IPS-NIHi11 (cell line): ENCODE measurements around the gene HCFC2.
"Not testable (repeated sequence)": the region's sequence is repeated elsewhere in the genome, so short reads cannot be mapped to it uniquely, and the experiment has no call there.

Experiments
- DNase-seq: peaks from one replicate; pipeline ENCODE4 v3.0.0; 2012; ENCODE audit warnings: mixed read lengths, low spot score

Gene HCFC2

GRCh38 chr12:104057771-104058197 is 6.5 kb upstream of the HCFC2 start:
- peak; percentile 54 for DNase-seq

GRCh38 chr12:104058802-104059201 is 5.5 kb upstream of the HCFC2 start:
- DNase-seq: no peak

- DNase-seq: no peak
Measured at GRCh38 chr12:104059963-104060362, 4.4 kb upstream of the HCFC2 start.

GRCh38 chr12:104060791-104061190 is 3.5 kb upstream of the HCFC2 start:
- DNase-seq: no peak

- DNase-seq: no peak
Measured at GRCh38 chr12:104063712-104064030, 660 bp upstream of the HCFC2 start.

- no peak for DNase-seq
Measured at GRCh38 chr12:104064842-104065427, 604 bp downstream of the HCFC2 start.

GRCh38 chr12:104072099-104072498 is 7.8 kb downstream of the HCFC2 start:
- DNase-seq: no peak

GRCh38 chr12:104073699-104074098 is 9.4 kb downstream of the HCFC2 start:
- no peak for DNase-seq

GRCh38 chr12:104079024-104079423 is 14.7 kb downstream of the HCFC2 start:
- DNase-seq: no peak

GRCh38 chr12:104080764-104081163 is 16.4 kb downstream of the HCFC2 start:
- no peak for DNase-seq

GRCh38 chr12:104083769-104084475 is 19.6 kb downstream of the HCFC2 start:
- no peak for DNase-seq

- DNase-seq: peak; percentile 24
Measured at GRCh38 chr12:104090685-104091084, 26.4 kb downstream of the HCFC2 start.

GRCh38 chr12:104091136-104091535 is 26.8 kb downstream of the HCFC2 start:
- no peak for DNase-seq

- DNase-seq: no peak
Measured at GRCh38 chr12:104094284-104094683, 30.0 kb downstream of the HCFC2 start.

- DNase-seq: no peak
Measured at GRCh38 chr12:104095289-104095688, 31.0 kb downstream of the HCFC2 start.

GRCh38 chr12:104097954-104098353 is 33.6 kb downstream of the HCFC2 start:
- no peak for DNase-seq

GRCh38 chr12:104105461-104105860 is 41.1 kb downstream of the HCFC2 start:
- no peak for DNase-seq

GRCh38 chr12:104106965-104107364 is 42.6 kb downstream of the HCFC2 start:
- no peak for DNase-seq

- DNase-seq: peak; percentile 76
Measured at GRCh38 chr12:104108755-104109445, 44.6 kb downstream of the HCFC2 start.

- DNase-seq: no peak
Measured at GRCh38 chr12:104109446-104110271, 45.3 kb downstream of the HCFC2 start.

- DNase-seq: not testable (repeated sequence)
Measured at GRCh38 chr12:104114834-104115586, 50.7 kb downstream of the HCFC2 start.

- no peak for DNase-seq
Measured at GRCh38 chr12:104115587-104115975, 51.2 kb downstream of the HCFC2 start.
